GM12878 (cell line): Measurements from ENCODE around the gene DRAXIN. TPM values are rescaled to one million over a fixed set of nuclear protein-coding genes. Genes with fewer than 3 reads are reported as not detected.

Experiments used
- ATAC-seq: fragments of 200-7000 bp; cut with Tn5 transposase; 3 replicates; pipeline ENCODE4 v1.9.1; 2020; ENCODE audit warnings: mild to moderate bottlenecking, moderate library complexity
- BruUV-seq: library from RNA; stranded (reverse); fragments of 400-500 nt; replicated peaks from 2 replicates; lab custom pipeline; 2021; lab: Mats Ljungman, UMichigan
- CTCF ChIA-PET: fragments of 300-600 bp; sonication (Branson Sonifier 250); formaldehyde crosslinking; extraction: SDS; loops from one replicate; lab custom pipeline; 2021; ENCODE audit warnings: inconsistent platforms; lab: Yijun Ruan, JAX
- POLR2A ChIA-PET: fragments of 350-600 bp; formaldehyde crosslinking; extraction: SDS; loops from one replicate; lab custom pipeline; 2021; ENCODE audit warnings: inconsistent platforms; lab: Charles Lee
- RAD21 ChIA-PET: fragments of 300-600 bp; sonication (Branson Sonifier 250); formaldehyde crosslinking; loops from one replicate; lab custom pipeline; 2023; ENCODE audit warnings: antibody characterized with exemption; ENCODE audit not compliant: unreplicated experiment; lab: Charles Lee
- SMC1A ChIA-PET: fragments of 300-600 bp; sonication (Branson Sonifier 250); formaldehyde crosslinking; loops from one replicate; lab custom pipeline; 2023; ENCODE audit not compliant: unreplicated experiment, uncharacterized antibody; lab: Charles Lee
- DNase-seq: peaks from one replicate; pipeline ENCODE4 v3.0.0-alpha.2; 2011; ENCODE audit warnings: low read depth, low spot score
- FAIRE-seq: peaks from 3 replicates; lab custom pipeline; 2011; peaks lifted over from hg19 to GRCh38; lab: Jason Lieb, UNC
- H2AFZ ChIP-seq: 2 replicates; pipeline ENCODE4 v1.6.0; 2011; ENCODE audit warnings: low read depth, low read length, control low read depth; ENCODE audit not compliant: control insufficient read depth
- H3K27ac ChIP-seq: 2 replicates; pipeline ENCODE4 v1.5.1; 2011; ENCODE audit warnings: control low read depth; ENCODE audit not compliant: control insufficient read depth, insufficient read depth
- H3K27me3 ChIP-seq, 2 experiments: replicated peaks in 1 of 2; 2 replicates each; pipeline versions ENCODE4 v1.6.0 to v1.6.1; 2011; ENCODE audit warnings: low read length in 1 of 2; ENCODE audit not compliant: control insufficient read depth in 2 of 2, insufficient read depth in 2 of 2
- H3K36me3 ChIP-seq, 2 experiments: 2 replicates each; pipeline ENCODE4 v1.5.1; 2011; ENCODE audit warnings: low read length in 1 of 2; ENCODE audit not compliant: control insufficient read depth in 2 of 2, insufficient read depth in 2 of 2
- H3K4me1 ChIP-seq: 2 replicates; pipeline ENCODE4 v1.6.1; 2011; ENCODE audit warnings: mild to moderate bottlenecking, low read length, moderate library complexity, mixed read lengths; ENCODE audit not compliant: control insufficient read depth, insufficient read depth
- H3K4me2 ChIP-seq: 2 replicates; pipeline ENCODE4 v1.6.0; 2011; ENCODE audit warnings: control low read depth; ENCODE audit not compliant: control insufficient read depth, insufficient read depth
- H3K4me3 ChIP-seq: fragments of 200-600 bp; sonication (generic); 2 replicates; pipeline ENCODE4 v1.5.1; 2016
- H3K79me2 ChIP-seq: 2 replicates; pipeline ENCODE4 v1.6.0; 2011; ENCODE audit warnings: low read length; ENCODE audit not compliant: control insufficient read depth, insufficient read depth
- H3K9ac ChIP-seq: 2 replicates; pipeline ENCODE4 v1.8.0; 2011; ENCODE audit warnings: low read length, control low read depth, mixed read lengths; ENCODE audit not compliant: control insufficient read depth, insufficient read depth
- H3K9me3 ChIP-seq: replicated peaks from 3 replicates; pipeline ENCODE4 v1.5.1; 2011; ENCODE audit warnings: mild to moderate bottlenecking, low read length; ENCODE audit not compliant: control insufficient read depth, insufficient read depth
- H4K20me1 ChIP-seq: 2 replicates; pipeline ENCODE4 v1.6.0; 2011; ENCODE audit not compliant: control insufficient read depth, insufficient read depth
- ATF2 ChIP-seq: IDR thresholded peaks from 2 replicates; pipeline ENCODE4 v1.6.1; 2012; ENCODE audit warnings: low read length, inconsistent platforms
- ATF3 ChIP-seq: IDR thresholded peaks from 2 replicates; pipeline ENCODE4 v1.6.1; 2011; ENCODE audit warnings: low read depth, mild to moderate bottlenecking, low read length, moderate library complexity, borderline replicate concordance; ENCODE audit errors: extremely low read depth
- BMI1 ChIP-seq: fragments of 450-650 bp; IDR thresholded peaks from 2 replicates; pipeline ENCODE4 v1.6.1; 2016; ENCODE audit warnings: mild to moderate bottlenecking, moderate library complexity, borderline replicate concordance
- CHD4 ChIP-seq: fragments of 200-600 bp; sonication (generic); IDR thresholded peaks from 2 replicates; pipeline ENCODE4 v1.6.1; 2016; ENCODE audit warnings: mild to moderate bottlenecking
- GABPA ChIP-seq: IDR thresholded peaks from 2 replicates; pipeline ENCODE4 v1.6.1; 2014; ENCODE audit warnings: antibody characterized with exemption, low read depth, mild to moderate bottlenecking, inconsistent platforms
- MLLT1 ChIP-seq: fragments of 450-650 bp; IDR thresholded peaks from 2 replicates; pipeline ENCODE4 v1.6.1; 2016; ENCODE audit warnings: mild to moderate bottlenecking
- NFYB ChIP-seq: IDR thresholded peaks from 2 replicates; pipeline ENCODE4 v1.6.1; 2011; ENCODE audit warnings: low read depth, mild to moderate bottlenecking, low read length, improper control_type of control experiment, moderate library complexity; ENCODE audit not compliant: insufficient read depth
- REST ChIP-seq: IDR thresholded peaks from 2 replicates; pipeline ENCODE4 v1.6.1; 2012; ENCODE audit warnings: mild to moderate bottlenecking, low read depth, low read length
- SMAD1 ChIP-seq: fragments of 450-650 bp; IDR thresholded peaks from 2 replicates; pipeline ENCODE4 v1.6.1; 2018; ENCODE audit warnings: mild to moderate bottlenecking, low read depth; ENCODE audit not compliant: partially characterized antibody
- SP1 ChIP-seq: IDR thresholded peaks from one replicate; pipeline ENCODE4 v1.6.1; 2011; ENCODE audit warnings: low read depth, low read length
- TCF12 ChIP-seq: IDR thresholded peaks from 2 replicates; pipeline ENCODE4 v1.6.1; 2011; ENCODE audit warnings: low read depth, mild to moderate bottlenecking, low read length
- USF1 ChIP-seq: IDR thresholded peaks from 2 replicates; pipeline ENCODE4 v1.6.1; 2011; ENCODE audit warnings: borderline replicate concordance, low read depth, mild to moderate bottlenecking, moderate library complexity, mixed read lengths, low read length; ENCODE audit not compliant: insufficient read depth; ENCODE audit errors: extremely low read length
- WRNIP1 ChIP-seq: IDR thresholded peaks from 2 replicates; pipeline ENCODE4 v1.6.1; 2011; ENCODE audit warnings: low read depth, low read length, improper control_type of control experiment, borderline replicate concordance
- ZNF274 ChIP-seq: IDR thresholded peaks from one replicate; pipeline ENCODE4 v1.8.0; 2011; ENCODE audit not compliant: insufficient read length, insufficient read depth
- WGBS: methylation state at CpG from one replicate; pipeline ENCODE4 v1.1.6; 2016; ENCODE audit warnings: low lambda C conversion rate; ENCODE audit not compliant: insufficient replicate concordance, insufficient coverage; ENCODE audit errors: missing lambda C conversion rate; 5-methylcytosine and 5-hydroxymethylcytosine counted together
- in situ Hi-C: fragments of 300-500 bp; cut with MboI; formaldehyde crosslinking; loops from 9 replicates; pipeline ENCODE4 v1.14.3; 2018; ENCODE audit warnings: mixed read lengths
- intact Hi-C: fragments of 100-400 bp; cut with micrococcal nuclease; formaldehyde crosslinking; loops from one replicate; pipeline ENCODE4 v1.14.2; 2022; ENCODE audit not compliant: unreplicated experiment
- polyA plus RNA-seq, 11 experiments: library from polyadenylated mRNA; depleted of rRNA in 4 of 11; unstranded in 6 of 11; stranded (reverse) in 5 of 11; fragments of >200 nt; fragmentation: Nextera tagmentation in 4 of 11; fragmentation: Illumina TruSeq in 1 of 11; extraction: Ambion mirVana in 4 of 11; extraction: Trizol in 1 of 11; gene quantifications; 1 replicate in 1 of 11; 2 replicates in 10 of 11; pipeline versions ENCODE4 v1.2.1 to v1.2.3, GENCODE V29; 2011 to 2016; ENCODE audit warnings: inconsistent platforms in 2 of 11, missing spikeins in 2 of 11, low read depth in 1 of 11
- total RNA-seq, 4 experiments: library from RNA; depleted of rRNA in 3 of 4; stranded (reverse); fragments of >200 nt in 3 of 4; fragmentation: Illumina TruSeq in 1 of 4; extraction: Trizol in 1 of 4; gene quantifications; 2 replicates each; pipeline versions ENCODE4 v1.2.1 to v1.2.3, GENCODE V29; 2013 to 2021

Gene DRAXIN
- total and polyA plus RNA-seq, 10 of the 15 experiments (the other 5 are each of a cell fraction or from before 2014, with no cell fraction given): 0.01 to 0.05 (median 0.03) TPM; not detected in 3

GRCh38 chr1:11752359-11753088 lies 61.0 kb downstream of the DRAXIN start:
- ChIA-PET POLR2A (no interaction called here), CTCF (no interaction called here), RAD21 (no interaction called here), SMC1A (no interaction called here)
- no peak overlapping the region for H3K9ac ChIP-seq
- ATAC-seq (no peak), DNase-seq (no peak), FAIRE-seq (no peak)
- H2AFZ ChIP-seq: no peak overlapping the region
- H3K9me3 ChIP-seq: no peaks in the 10 kb centered on the region; the same call in 2 of the 3 replicates
- intact Hi-C loops (no loop called here), in situ Hi-C loops (no loop called here)
- 0 out of 2 replicates have a peak, but pooled peaks cover 4% of the 10 kb centered on the region for H3K4me1 ChIP-seq
- H4K20me1 ChIP-seq: no peaks in the 10 kb centered on the region
- no peak overlapping the region for H3K27ac ChIP-seq
- H3K4me2 ChIP-seq: no peak overlapping the region
- no peaks in the 10 kb centered on the region for H3K79me2 ChIP-seq
- WGBS: 63% methylated on average over 17 of the region's 17 CpGs
- no peak overlapping the region for H3K4me3 ChIP-seq
- no TSS peak for BruUV-seq
- no peaks in the 10 kb centered on the region for H3K27me3 ChIP-seq
- H3K36me3 ChIP-seq: no peaks in the 10 kb centered on the region
- TF ChIP-seq SP1 (no peak), CHD4 (no peak), WRNIP1 (no peak), ATF3 (no peak), TCF12 (no peak), SMAD1 (no peak), NFYB (no peak), BMI1 (no peak), USF1 (no peak), MLLT1 (no peak), ATF2 (no peak), GABPA (no peak), ZNF274 (no peak), REST (no peak)
